Natural killer cell (primary cell): ENCODE measurements around the gene IWS1. TPM values are rescaled to one million over a fixed set of nuclear protein-coding genes. Genes with fewer than 3 reads are reported as not detected.

Experiments
- ATAC-seq, 3 donors: fragments of 150-1000 bp in 2 of 3; fragments of 200-7000 bp in 1 of 3; cut with Tn5 transposase; 1 replicate in 1 of 3; 2 replicates in 2 of 3; pipeline ENCODE4 v1.10.0; 2021; ENCODE audit warnings: mild to moderate bottlenecking in 2 of 3, moderate library complexity in 2 of 3
- DNase-seq, 2 donors: peaks; one replicate each; pipeline versions ENCODE4 v3.0.0 to v3.0.0-alpha.2; 2013 to 2021; ENCODE audit warnings: mixed read lengths in 1 of 2
- H3K27ac ChIP-seq: one replicate; pipeline ENCODE4 v1.5.1; 2013; ENCODE audit warnings: mild to moderate bottlenecking, low read length
- H3K27me3 ChIP-seq: one replicate; pipeline ENCODE4 v1.6.1; 2013; ENCODE audit warnings: low read length; ENCODE audit not compliant: control insufficient read depth, insufficient read depth
- H3K36me3 ChIP-seq: one replicate; pipeline ENCODE4 v1.6.1; 2013; ENCODE audit warnings: low read length; ENCODE audit not compliant: control insufficient read depth, insufficient read depth
- H3K4me1 ChIP-seq: one replicate; pipeline ENCODE4 v1.6.1; 2013; ENCODE audit warnings: low read length; ENCODE audit not compliant: control insufficient read depth, insufficient read depth
- H3K4me3 ChIP-seq: one replicate; pipeline ENCODE4 v1.5.1; 2013; ENCODE audit warnings: low read length
- H3K9me3 ChIP-seq: one replicate; pipeline ENCODE4 v1.6.1; 2013; ENCODE audit warnings: low read length; ENCODE audit not compliant: control insufficient read depth, insufficient read depth
- H3K27ac Mint-ChIP-seq, 2 donors: one replicate each; pipeline ENCODE4 v1.8.0; 2022; ENCODE audit warnings: mild to moderate bottlenecking in 2 of 2, mixed read lengths in 2 of 2, moderate library complexity in 1 of 2
- H3K27me3 Mint-ChIP-seq, 2 donors: one replicate each; pipeline ENCODE4 v1.8.0; 2022; ENCODE audit warnings: low read depth in 2 of 2, mixed read lengths in 2 of 2
- H3K36me3 Mint-ChIP-seq: one replicate; pipeline ENCODE4 v1.8.0; 2022; ENCODE audit warnings: mixed read lengths
- H3K4me1 Mint-ChIP-seq, 2 donors: one replicate each; pipeline ENCODE4 v1.8.0; 2022; ENCODE audit warnings: mixed read lengths in 2 of 2
- H3K4me3 Mint-ChIP-seq: one replicate; pipeline ENCODE4 v1.8.0; 2022; ENCODE audit warnings: mild to moderate bottlenecking, moderate library complexity, mixed read lengths
- H3K9me3 Mint-ChIP-seq, 2 donors: one replicate each; pipeline ENCODE4 v1.8.0; 2022; ENCODE audit warnings: mixed read lengths in 2 of 2
- CTCF ChIP-seq: fragments of 200-600 bp; IDR thresholded peaks from one replicate; pipeline ENCODE4 v1.8.0; 2022; ENCODE audit warnings: antibody characterized with exemption
- WGBS: methylation state at CpG from one replicate; pipeline ENCODE4 v1.1.7; 2013; ENCODE audit warnings: missing lambda C conversion rate; ENCODE audit not compliant: insufficient coverage; 5-methylcytosine and 5-hydroxymethylcytosine counted together
- intact Hi-C: fragments of 100-400 bp; cut with micrococcal nuclease; formaldehyde crosslinking; loops from one replicate; pipeline ENCODE4 v1.14.2; 2022
- total RNA-seq, 4 donors: library from RNA; stranded (reverse); fragments of 120-200 nt in 1 of 4; gene quantifications; one replicate each; pipeline versions ENCODE4 v1.2.3 to v1.2.4, GENCODE V29; 2013 to 2022

IWS1 gene
- total RNA-seq, 3 donors from 2014 or later (not counting 1 experiment from before 2014, with no cell fraction given), result 21.7 to 27.1 (median 23.9) TPM

GRCh38 chr2:127514076-127514475 lies 12.2 kb downstream of the IWS1 start:
- H3K9me3 ChIP-seq, result no peaks in the 10 kb centered on the region
- DNase-seq, result no peak
- H3K36me3 Mint-ChIP-seq, result peaks cover 7% of the 10 kb centered on the region
- H3K27me3 ChIP-seq, result no peaks in the 10 kb centered on the region
- over 99% methylated on average over 10 of the region's 10 CpGs for WGBS
- no peak overlapping the region for H3K4me3 ChIP-seq
- no peaks in the 10 kb centered on the region for H3K4me1 ChIP-seq
- H3K27ac Mint-ChIP-seq, result no peak overlapping the region
- no peaks in the 10 kb centered on the region for H3K27me3 Mint-ChIP-seq
- no peak overlapping the region for H3K27ac ChIP-seq
- H3K36me3 ChIP-seq, result peaks cover 24% of the 10 kb centered on the region
- H3K4me3 Mint-ChIP-seq, result no peak overlapping the region
- no peak for ATAC-seq
- intact Hi-C loops, result no loop called here
- no peak for TF ChIP-seq CTCF
- H3K9me3 Mint-ChIP-seq, result no peaks in the 10 kb centered on the region
- peaks cover 70 to 76% of the 10 kb centered on the region in 2 donors for H3K4me1 Mint-ChIP-seq

- H3K9me3 Mint-ChIP-seq, result no peaks in the 10 kb centered on the region
- no peak for DNase-seq
- no peak overlapping the region for H3K4me3 ChIP-seq
- H3K36me3 Mint-ChIP-seq, result peaks cover 7% of the 10 kb centered on the region
- intact Hi-C loops, result no loop called here
- H3K36me3 ChIP-seq, result peaks cover 28% of the 10 kb centered on the region
- no peak for ATAC-seq
- H3K4me3 Mint-ChIP-seq, result no peak overlapping the region
- no peaks in the 10 kb centered on the region for H3K9me3 ChIP-seq
- TF ChIP-seq CTCF, result no peak
- H3K4me1 Mint-ChIP-seq, result peaks cover 82 to 88% of the 10 kb centered on the region in 2 donors
- H3K27me3 ChIP-seq, result no peaks in the 10 kb centered on the region
- H3K4me1 ChIP-seq, result no peaks in the 10 kb centered on the region
- 94% methylated on average over 4 of the region's 4 CpGs for WGBS
- H3K27me3 Mint-ChIP-seq, result no peaks in the 10 kb centered on the region
- peak overlapping the region; percentile 69 to 80 for H3K27ac Mint-ChIP-seq
- no peak overlapping the region for H3K27ac ChIP-seq
Measured at GRCh38 chr2:127512362-127512761, 13.9 kb downstream of the IWS1 start.

GRCh38 chr2:127511917-127512316 lies 14.4 kb downstream of the IWS1 start:
- no CpG with 5 or more reads among the region's 1 CpG for WGBS
- no peak for ATAC-seq
- no peak overlapping the region for H3K4me3 ChIP-seq
- no peak overlapping the region for H3K27ac ChIP-seq
- TF ChIP-seq CTCF, result no peak
- no peaks in the 10 kb centered on the region for H3K27me3 ChIP-seq
- peaks cover 28% of the 10 kb centered on the region for H3K36me3 ChIP-seq
- Mint-ChIP-seq H3K27ac (peak overlapping the region; percentile 69 to 80), H3K4me1 (peaks cover 78 to 86% of the 10 kb centered on the region in 2 donors), H3K4me3 (no peak overlapping the region), H3K36me3 (peaks cover 7% of the 10 kb centered on the region), H3K9me3 (no peaks in the 10 kb centered on the region), H3K27me3 (no peaks in the 10 kb centered on the region)
- intact Hi-C loops, result no loop called here
- no peak for DNase-seq
- H3K4me1 ChIP-seq, result no peaks in the 10 kb centered on the region
- no peaks in the 10 kb centered on the region for H3K9me3 ChIP-seq

DNA sequence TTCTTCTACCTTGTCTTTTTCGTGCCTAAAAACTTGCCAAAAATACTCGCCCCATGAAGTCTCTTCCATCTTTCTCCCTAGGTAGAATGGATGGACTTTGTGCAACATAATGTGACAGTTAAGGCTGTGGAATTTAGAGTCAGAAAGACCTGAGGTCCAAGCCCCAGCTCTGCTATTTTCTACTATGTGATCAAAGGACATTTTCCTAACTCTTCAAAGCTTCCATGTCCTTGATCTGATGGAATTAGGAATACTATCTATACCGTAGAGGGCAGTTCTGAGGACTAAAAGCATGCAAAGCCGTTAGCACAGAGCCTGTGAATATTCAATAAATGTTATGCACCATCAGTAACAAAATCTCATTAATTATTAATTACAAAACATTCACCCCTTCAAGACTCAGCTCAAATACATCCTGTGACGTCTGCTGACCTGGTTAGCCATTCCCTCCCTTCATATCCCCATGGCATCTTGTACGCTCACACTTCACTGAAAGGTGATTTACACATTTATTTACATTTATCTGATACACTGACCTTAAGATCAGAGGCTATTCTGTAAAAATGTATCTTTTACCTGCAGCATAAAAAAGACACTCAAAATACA lies 15.1 kb downstream of the IWS1 start:
- no peak overlapping the region for H3K27ac ChIP-seq
- no peak for DNase-seq
- peaks cover 7% of the 10 kb centered on the region for H3K36me3 Mint-ChIP-seq
- intact Hi-C loops, result no loop called here
- no peaks in the 10 kb centered on the region for H3K27me3 Mint-ChIP-seq
- H3K9me3 ChIP-seq, result no peaks in the 10 kb centered on the region
- no peak overlapping the region for H3K4me3 Mint-ChIP-seq
- no peaks in the 10 kb centered on the region for H3K9me3 Mint-ChIP-seq
- TF ChIP-seq CTCF, result no peak
- H3K4me1 ChIP-seq, result no peaks in the 10 kb centered on the region
- 95% methylated on average over 4 of the region's 6 CpGs for WGBS
- peaks cover 28% of the 10 kb centered on the region for H3K36me3 ChIP-seq
- peaks cover 73 to 80% of the 10 kb centered on the region in 2 donors for H3K4me1 Mint-ChIP-seq
- no peak for ATAC-seq
- H3K4me3 ChIP-seq, result no peak overlapping the region
- peak overlapping the region; percentile 69 to 80 for H3K27ac Mint-ChIP-seq
- H3K27me3 ChIP-seq, result no peaks in the 10 kb centered on the region
